ENCODE data around the gene ANO6. TPM values are rescaled to one million over a fixed set of nuclear protein-coding genes. Genes with fewer than 3 reads are reported as not detected.
A peak's percentile ranks its signal among the peaks of the same experiment; 100 is the strongest.

Gene ANO6
- total RNA-seq, 1 donor from 2014 or later, result 32.0 TPM

GRCh38 chr12:45223868-45224267 is 8.0 kb downstream of the ANO6 start:
- no peak for TF ChIP-seq CTCF (conservative IDR thresholded peaks at IDR 0.05)
- Mint-ChIP-seq H3K4me3 (no peak overlapping the region), H3K4me1 (peaks cover 44% of the 10 kb centered on the region), H3K36me3 (ENCODE audit: low read depth) (peaks cover 11% of the 10 kb centered on the region), H3K27me3 (ENCODE audit: low read depth) (no peaks in the 10 kb centered on the region), H3K27ac (ENCODE audit: unreplicated experiment) (no peak overlapping the region), H3K9me3 (no peaks in the 10 kb centered on the region)
- no peak for DNase-seq (ENCODE audit: low read depth, low spot score)

- Mint-ChIP-seq H3K4me1 (peaks cover 44% of the 10 kb centered on the region), H3K9me3 (no peaks in the 10 kb centered on the region), H3K4me3 (no peak overlapping the region), H3K27ac (ENCODE audit: unreplicated experiment) (no peak overlapping the region), H3K36me3 (ENCODE audit: low read depth) (peaks cover 11% of the 10 kb centered on the region), H3K27me3 (ENCODE audit: low read depth) (no peaks in the 10 kb centered on the region)
- no peak for TF ChIP-seq CTCF (conservative IDR thresholded peaks at IDR 0.05)
- no peak for DNase-seq (ENCODE audit: low read depth, low spot score)
Measured at GRCh38 chr12:45224311-45224710, 8.4 kb downstream of the ANO6 start.

GRCh38 chr12:45226021-45226420 is 10.1 kb downstream of the ANO6 start:
- no peak for TF ChIP-seq CTCF (conservative IDR thresholded peaks at IDR 0.05)
- no peak for DNase-seq (ENCODE audit: low read depth, low spot score)
- H3K4me3 Mint-ChIP-seq, result no peak overlapping the region
- no peak overlapping the region for H3K27ac Mint-ChIP-seq (ENCODE audit: unreplicated experiment)
- H3K9me3 Mint-ChIP-seq, result no peaks in the 10 kb centered on the region
- H3K36me3 Mint-ChIP-seq (ENCODE audit: low read depth), result peaks cover 14% of the 10 kb centered on the region
- no peaks in the 10 kb centered on the region for H3K27me3 Mint-ChIP-seq (ENCODE audit: low read depth)
- H3K4me1 Mint-ChIP-seq, result peaks cover 32% of the 10 kb centered on the region

- no peak for TF ChIP-seq CTCF (conservative IDR thresholded peaks at IDR 0.05)
- Mint-ChIP-seq H3K27me3 (ENCODE audit: low read depth) (no peaks in the 10 kb centered on the region), H3K9me3 (no peaks in the 10 kb centered on the region), H3K4me1 (peaks cover 36% of the 10 kb centered on the region), H3K36me3 (ENCODE audit: low read depth) (peaks cover 9% of the 10 kb centered on the region), H3K27ac (ENCODE audit: unreplicated experiment) (peak overlapping the region; percentile 76), H3K4me3 (no peak overlapping the region)
- DNase-seq (ENCODE audit: low read depth, low spot score), result no peak
Measured at GRCh38 chr12:45227316-45228067, 11.6 kb downstream of the ANO6 start.

- H3K27ac Mint-ChIP-seq (ENCODE audit: unreplicated experiment), result no peak overlapping the region
- no peak for DNase-seq (ENCODE audit: low read depth, low spot score)
- peaks cover under 1% of the 10 kb centered on the region for H3K9me3 Mint-ChIP-seq
- H3K27me3 Mint-ChIP-seq (ENCODE audit: low read depth), result no peaks in the 10 kb centered on the region
- peaks cover 7% of the 10 kb centered on the region for H3K36me3 Mint-ChIP-seq (ENCODE audit: low read depth)
- peaks cover 51% of the 10 kb centered on the region for H3K4me1 Mint-ChIP-seq
- H3K4me3 Mint-ChIP-seq, result no peak overlapping the region
- TF ChIP-seq CTCF (conservative IDR thresholded peaks at IDR 0.05), result no peak
Measured at GRCh38 chr12:45231515-45232145, 15.7 kb downstream of the ANO6 start.

Measured in neural crest cell (in vitro differentiated cells).